AML-193 (cell line): ENCODE results near the gene GGA3.
"Not testable (repeated sequence)": the region's sequence is repeated elsewhere in the genome, so short reads cannot be mapped to it uniquely, and the experiment has no call there.

Experiments
- DNase-seq, 2 experiments: peaks; one replicate each; lab custom pipeline; 2025; lab: John Stamatoyannopoulos, UW

The GGA3 gene

GRCh38 chr17:75218131-75218530 lies 43.3 kb downstream of the GGA3 start:
- DNase-seq = no peak

- DNase-seq = no peak
These were observed 52.3 kb downstream of the GGA3 start for GRCh38 chr17:75209061-75209460.

DNA sequence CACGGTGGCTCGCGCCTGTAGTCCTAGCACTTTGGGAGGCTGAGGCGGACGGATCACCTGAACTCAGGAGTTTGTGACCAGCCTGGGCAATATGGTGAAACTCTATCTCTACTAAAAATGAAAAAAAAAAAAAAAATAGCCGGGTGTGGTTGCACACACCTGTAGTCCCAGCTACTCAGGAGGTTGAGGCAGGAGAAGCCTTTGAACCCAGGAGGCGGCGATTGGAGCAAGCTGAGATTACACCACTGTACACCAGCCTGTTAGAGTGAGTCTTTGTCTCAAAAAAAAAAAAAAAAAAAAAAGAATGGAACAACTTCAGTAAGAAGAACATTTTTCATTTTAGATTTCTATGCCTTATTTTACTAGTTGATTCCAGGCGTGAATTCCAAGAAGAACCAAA lies 53.2 kb downstream of the GGA3 start:
- DNase-seq = no peak

GRCh38 chr17:75207760-75208159 lies 53.6 kb downstream of the GGA3 start:
- DNase-seq = no peak

DNA sequence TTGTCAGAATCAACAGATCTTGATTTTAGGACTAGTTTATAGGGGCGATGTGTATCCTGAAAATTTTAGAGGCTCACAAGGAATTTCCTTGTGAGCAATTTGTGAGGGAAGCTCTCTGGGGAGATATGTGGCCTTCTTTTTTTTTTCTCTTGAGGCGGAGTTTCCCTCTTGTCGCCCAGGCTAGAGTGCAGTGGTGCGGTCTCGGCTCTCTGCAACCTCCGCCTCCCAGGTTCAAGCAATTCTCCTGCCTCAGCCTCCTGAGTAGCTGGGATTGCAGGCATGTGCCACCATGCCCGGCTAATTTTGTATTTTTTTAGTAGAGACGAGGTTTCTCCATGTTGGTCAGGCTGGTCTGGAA lies 54.4 kb downstream of the GGA3 start:
- DNase-seq = not testable (repeated sequence)

DNA sequence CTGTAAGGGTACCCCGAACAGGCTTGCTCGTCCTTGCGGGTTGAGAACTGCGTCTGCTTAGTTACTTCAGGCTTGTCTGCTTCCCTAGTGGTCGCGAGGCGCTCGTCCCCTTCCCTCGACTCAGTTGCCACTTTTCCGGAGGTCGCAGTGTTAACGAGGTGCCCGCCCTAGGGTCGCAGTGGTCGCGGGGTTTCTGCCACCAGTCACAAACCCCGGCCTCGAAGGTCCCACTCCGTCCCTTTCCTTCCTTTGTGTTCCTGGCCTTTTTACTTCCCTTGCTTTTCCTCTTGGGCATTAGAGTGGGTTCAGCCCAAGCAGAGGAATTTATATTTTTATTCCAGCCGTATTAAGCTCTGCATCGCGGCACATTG lies 55.6 kb downstream of the GGA3 start:
- DNase-seq = no peak

DNA sequence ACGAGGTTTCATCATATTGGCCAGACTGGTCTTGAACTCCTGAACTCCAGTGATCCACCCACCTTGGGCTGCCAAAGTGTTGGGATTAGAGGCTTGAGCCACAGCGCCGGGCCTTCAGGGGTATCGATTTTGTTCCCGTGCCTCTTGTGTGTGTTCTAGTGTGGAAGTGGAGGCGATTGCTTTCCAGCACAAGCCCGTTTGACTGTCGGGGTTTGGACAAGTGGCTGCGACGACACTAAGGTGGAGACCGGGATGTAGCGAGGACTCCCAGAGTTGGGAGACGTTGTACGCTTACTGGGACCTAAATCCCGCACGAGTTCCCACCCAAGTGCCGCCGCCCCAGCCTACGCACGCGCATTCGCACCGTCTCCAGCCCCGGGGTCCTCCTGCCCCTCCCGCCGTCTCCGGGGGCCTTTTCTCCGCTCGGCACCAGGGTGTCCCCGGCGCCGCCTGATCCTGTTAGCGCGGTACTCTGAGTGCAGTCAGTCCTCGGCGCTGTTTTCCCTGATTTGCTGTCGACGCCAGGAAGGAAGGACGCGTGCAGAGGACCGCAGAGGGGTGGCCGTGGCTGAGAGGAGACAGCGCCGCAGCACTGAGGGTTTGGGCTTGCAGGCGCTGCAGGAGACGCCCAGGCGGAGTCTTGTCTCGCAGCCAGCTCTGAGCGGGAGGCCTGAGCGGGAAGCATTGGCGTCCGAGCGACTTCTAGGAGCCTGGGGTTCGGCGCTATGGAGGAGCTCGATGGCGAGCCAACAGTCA lies 56.2 kb downstream of the GGA3 start, which contains the start of gene NUP85:
NUP85 (plus strand) TSS at position 643 of the 756 bp plus-strand sequence; CDS start at position 726, 83 bp downstream.
- DNase-seq = peak; percentile 92

DNA sequence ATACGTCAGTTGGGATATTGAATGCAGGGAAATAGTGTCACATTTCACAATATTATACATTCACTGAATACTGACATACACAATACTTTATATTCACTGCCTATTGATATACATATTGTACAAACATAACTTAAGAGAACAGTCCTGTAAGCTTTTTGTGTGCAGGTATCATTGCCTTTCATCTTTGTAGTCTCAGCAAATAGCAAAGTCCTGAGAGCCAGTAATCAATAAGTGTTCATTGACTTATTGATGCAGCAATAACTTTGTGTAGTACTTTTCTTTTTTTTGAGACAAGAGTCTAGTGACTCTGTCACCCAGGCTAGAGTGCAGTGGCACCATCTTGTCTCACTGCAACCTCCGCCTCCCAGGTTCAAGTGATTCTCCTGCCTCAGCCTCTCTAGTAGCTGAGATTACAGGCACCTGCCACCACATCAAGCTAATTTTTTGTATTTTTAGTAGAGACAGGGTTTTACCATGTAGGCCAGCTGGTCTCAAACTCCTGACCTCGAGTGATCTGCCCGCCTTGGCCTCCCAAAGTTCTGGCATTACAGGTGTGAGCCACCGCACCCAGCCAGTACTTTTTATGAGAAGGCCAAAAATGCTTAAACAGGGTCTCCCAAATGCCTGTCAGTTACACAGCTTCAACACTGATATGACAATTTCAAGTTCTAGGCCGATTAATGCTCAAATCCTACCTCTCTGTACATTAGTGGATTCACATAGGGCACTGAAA lies 61.4 kb downstream of the GGA3 start:
- no peak for DNase-seq

DNA sequence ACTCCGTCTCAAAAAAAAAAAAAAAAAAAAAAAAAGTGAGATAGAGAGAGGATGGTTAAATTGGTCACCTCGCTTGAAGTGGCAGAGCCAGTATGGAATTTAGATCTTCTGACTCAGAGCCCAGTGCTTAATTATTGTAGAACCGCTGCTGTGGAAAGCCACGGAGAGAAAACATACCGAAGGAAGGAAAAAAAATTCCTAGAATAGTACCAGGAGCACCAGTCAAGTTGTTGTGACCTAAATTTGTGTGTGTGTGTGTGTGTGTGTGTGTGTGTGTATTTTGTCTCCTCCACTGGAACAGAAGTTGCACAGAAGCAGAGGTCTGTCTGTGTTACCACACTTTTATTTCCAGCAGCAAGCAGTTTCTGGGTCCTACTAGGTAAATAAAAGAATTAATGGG lies 66.5 kb downstream of the GGA3 start:
- DNase-seq = no peak

DNA sequence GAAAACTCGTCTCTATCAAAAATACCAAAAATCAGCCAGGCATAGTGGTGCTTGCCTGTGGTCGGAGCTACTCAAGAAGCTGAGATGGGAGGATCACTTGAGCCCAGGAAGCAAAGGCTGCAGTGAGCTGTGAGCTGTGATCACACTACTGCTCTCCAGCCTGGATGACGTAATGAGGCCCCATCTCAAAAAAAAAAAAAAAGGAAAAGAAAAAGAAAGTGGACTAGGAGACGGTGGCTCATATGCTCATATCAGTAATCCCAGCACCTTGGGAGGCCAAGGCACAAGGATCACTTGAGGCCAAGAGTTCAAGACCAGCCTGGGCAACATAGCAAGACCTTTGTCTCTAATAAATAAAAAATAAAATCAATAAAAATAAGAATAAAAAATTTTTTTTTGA lies 69.8 kb downstream of the GGA3 start:
- DNase-seq = peak; percentile 21 to 27

DNA sequence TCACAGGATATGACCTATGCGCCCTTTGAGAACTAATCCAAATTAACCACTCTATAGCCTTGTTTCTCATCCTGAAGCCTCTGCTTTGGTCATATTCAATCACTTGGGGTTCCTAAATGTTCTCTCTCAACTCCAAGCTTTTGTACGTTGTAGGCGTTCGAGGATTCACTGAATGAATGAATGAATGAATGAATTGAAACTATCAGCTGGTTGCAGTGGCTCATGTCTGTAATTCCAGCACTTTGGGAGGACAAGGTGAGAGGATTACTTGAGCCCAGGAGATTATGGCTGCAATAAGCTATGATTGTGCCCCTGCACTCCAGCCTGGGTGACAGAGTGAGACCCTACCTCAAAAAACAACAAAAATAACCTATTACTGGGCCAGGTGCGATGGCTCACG lies 72.8 kb downstream of the GGA3 start:
- no peak for DNase-seq
